ENCODE data around the gene NT5DC1.

The NT5DC1 gene

GRCh38 chr6:116268589-116269293 lies 168.1 kb downstream of the NT5DC1 start:
- Histone ChIP-seq H3K4me2 (ENCODE audit: low read length) (peak overlapping the region; percentile 30), H3K4me1 (no peaks in the 10 kb centered on the region), H3K27ac (peak overlapping the region; percentile 1), H3K36me3 (ENCODE audit: control insufficient read depth, insufficient read depth, low read length) (no peaks in the 10 kb centered on the region), H3K9ac (no peak overlapping the region), H3K79me2 (peaks cover 10% of the 10 kb centered on the region), H3K4me3 (ENCODE audit: low read depth, low read length) (peak overlapping the region; percentile 4), H3K9me3 (ENCODE audit: control insufficient read depth, low read length) (no peaks in the 10 kb centered on the region), H3K27me3 (ENCODE audit: control insufficient read depth, insufficient read depth, low read length) (no peaks in the 10 kb centered on the region), H2AFZ (no peak overlapping the region)
- peak; percentile 91 for TF ChIP-seq CTCF (IDR thresholded peaks at IDR 0.05)

GRCh38 chr6:116271149-116271708 lies 170.6 kb downstream of the NT5DC1 start:
- Histone ChIP-seq H2AFZ (no peak overlapping the region), H3K4me2 (ENCODE audit: low read length) (no peak overlapping the region), H3K79me2 (peaks cover 19% of the 10 kb centered on the region), H3K4me1 (peaks cover 12% of the 10 kb centered on the region), H3K9me3 (ENCODE audit: control insufficient read depth, low read length) (no peaks in the 10 kb centered on the region), H3K27ac (no peak overlapping the region), H3K4me3 (ENCODE audit: low read depth, low read length) (no peak overlapping the region), H3K27me3 (ENCODE audit: control insufficient read depth, insufficient read depth, low read length) (no peaks in the 10 kb centered on the region), H3K9ac (no peak overlapping the region), H3K36me3 (ENCODE audit: control insufficient read depth, insufficient read depth, low read length) (no peaks in the 10 kb centered on the region)
- no peak for TF ChIP-seq CTCF (IDR thresholded peaks at IDR 0.05)

GRCh38 chr6:116277124-116277523 lies 176.5 kb downstream of the NT5DC1 start:
- Histone ChIP-seq H3K27ac (peak overlapping the region; percentile 99), H3K27me3 (ENCODE audit: control insufficient read depth, insufficient read depth, low read length) (no peaks in the 10 kb centered on the region), H3K4me2 (ENCODE audit: low read length) (peak overlapping the region; percentile 94), H3K9ac (no peak overlapping the region), H3K79me2 (peaks cover 51% of the 10 kb centered on the region), H3K4me1 (peaks cover 26% of the 10 kb centered on the region), H3K9me3 (ENCODE audit: control insufficient read depth, low read length) (no peaks in the 10 kb centered on the region), H2AFZ (no peak overlapping the region), H3K36me3 (ENCODE audit: control insufficient read depth, insufficient read depth, low read length) (no peaks in the 10 kb centered on the region), H3K4me3 (ENCODE audit: low read depth, low read length) (peak overlapping the region; percentile 96)
- no peak for TF ChIP-seq CTCF (IDR thresholded peaks at IDR 0.05)

GRCh38 chr6:116278481-116278829 lies 177.8 kb downstream of the NT5DC1 start:
- H3K4me1 ChIP-seq: peaks cover 26% of the 10 kb centered on the region
- peaks cover 48% of the 10 kb centered on the region for H3K79me2 ChIP-seq
- no peak overlapping the region for H2AFZ ChIP-seq
- H3K4me3 ChIP-seq (ENCODE audit: low read depth, low read length): peak overlapping the region; percentile 96
- no peaks in the 10 kb centered on the region for H3K36me3 ChIP-seq (ENCODE audit: control insufficient read depth, insufficient read depth, low read length)
- no peaks in the 10 kb centered on the region for H3K27me3 ChIP-seq (ENCODE audit: control insufficient read depth, insufficient read depth, low read length)
- no peaks in the 10 kb centered on the region for H3K9me3 ChIP-seq (ENCODE audit: control insufficient read depth, low read length)
- no peak for TF ChIP-seq CTCF (IDR thresholded peaks at IDR 0.05)
- no peak overlapping the region for H3K9ac ChIP-seq
- peak overlapping the region; percentile 94 for H3K4me2 ChIP-seq (ENCODE audit: low read length)
- H3K27ac ChIP-seq: peak overlapping the region; percentile 99

GRCh38 chr6:116278854-116279231 lies 178.2 kb downstream of the NT5DC1 start:
- H3K27me3 ChIP-seq (ENCODE audit: control insufficient read depth, insufficient read depth, low read length): no peaks in the 10 kb centered on the region
- H3K36me3 ChIP-seq (ENCODE audit: control insufficient read depth, insufficient read depth, low read length): no peaks in the 10 kb centered on the region
- no peak for TF ChIP-seq CTCF (IDR thresholded peaks at IDR 0.05)
- H3K9ac ChIP-seq: peak overlapping the region; percentile 93
- peak overlapping the region; percentile 94 for H3K4me2 ChIP-seq (ENCODE audit: low read length)
- peak overlapping the region; percentile 91 for H2AFZ ChIP-seq
- no peaks in the 10 kb centered on the region for H3K9me3 ChIP-seq (ENCODE audit: control insufficient read depth, low read length)
- peaks cover 46% of the 10 kb centered on the region for H3K79me2 ChIP-seq
- H3K27ac ChIP-seq: peak overlapping the region; percentile 99
- peak overlapping the region; percentile 96 for H3K4me3 ChIP-seq (ENCODE audit: low read depth, low read length)
- H3K4me1 ChIP-seq: peaks cover 26% of the 10 kb centered on the region

Data from parathyroid adenoma (tissue), 2 donors.